Measurements from ENCODE around the gene TBCCD1. TPM values are rescaled to one million over a fixed set of nuclear protein-coding genes. Genes with fewer than 3 reads are reported as not detected.

Gene TBCCD1
- total and polyA plus RNA-seq, 2 donors (not counting 3 experiments of a cell fraction or from before 2014, with no cell fraction given) = 16.5 to 16.6 TPM

- TF ChIP-seq MAX (IDR thresholded peaks at IDR 0.05; ENCODE audit: insufficient read depth, insufficient read length) (no peak), JUN (IDR thresholded peaks at IDR 0.05; ENCODE audit: borderline replicate concordance, insufficient read depth, insufficient read length, low read depth) (no peak), FOS (IDR thresholded peaks at IDR 0.05; ENCODE audit: borderline replicate concordance, insufficient read depth, low read length) (no peak), CTCF (IDR thresholded peaks at IDR 0.05; ENCODE audit: extremely low read depth in 1 of 2, insufficient read depth in 1 of 2, low read depth in 1 of 2, low read length in 2 of 2) (no peak), MYC (IDR thresholded peaks at IDR 0.05; ENCODE audit: low read depth, low read length) (no peak), POLR2A (IDR thresholded peaks at IDR 0.05; ENCODE audit: low read depth, low read length) (no peak), POLR2AphosphoS5 (IDR thresholded peaks at IDR 0.05; ENCODE audit: insufficient read depth, low read depth, low read length) (no peak), GATA2 (IDR thresholded peaks at IDR 0.05; ENCODE audit: insufficient read depth, insufficient read length, low read depth, low read length) (no peak), EZH2 (IDR thresholded peaks at IDR 0.05; ENCODE audit: borderline replicate concordance, low read depth, low read length, severe bottlenecking) (no peak)
- FAIRE-seq (no peak), DNase-seq (ENCODE audit: low read depth, low spot score) (no peak)
- Histone ChIP-seq H3K9me1 (replicated peaks; ENCODE audit: control insufficient read depth, extremely low read depth, insufficient read depth, low read length) (no peaks in the 10 kb centered on the region), H3K9me3 (replicated peaks; ENCODE audit: control insufficient read depth, insufficient read depth, low read length) (no peaks in the 10 kb centered on the region), H3K79me2 (ENCODE audit: control insufficient read depth, insufficient read depth, low read length) (no peaks in the 10 kb centered on the region), H3K4me1 (ENCODE audit: control insufficient read depth, extremely low read depth, insufficient read depth, low read length) (no peaks in the 10 kb centered on the region), H3K27ac (ENCODE audit: insufficient read depth, low read depth, low read length) (no peak overlapping the region), H3K4me3 (replicated peaks in 1 of 3; ENCODE audit: insufficient read depth in 1 of 3, low read depth in 1 of 3, low read length in 3 of 3) (no peak overlapping the region), H3K36me3 (ENCODE audit: control insufficient read depth in 2 of 2, extremely low read depth in 1 of 2, insufficient read depth in 2 of 2, low read length in 2 of 2) (no peaks in the 10 kb centered on the region), H3K4me2 (ENCODE audit: insufficient read depth, low read length) (no peak overlapping the region), H3K9ac (replicated peaks; ENCODE audit: extremely low read depth, insufficient read depth, low read length) (no peak overlapping the region), H4K20me1 (replicated peaks; ENCODE audit: control insufficient read depth, extremely low read depth, insufficient read depth, low read length) (no peaks in the 10 kb centered on the region), H3K27me3 (ENCODE audit: control insufficient read depth in 2 of 2, insufficient read depth in 2 of 2, low read length in 2 of 2) (peaks cover 0 to 4% of the 10 kb centered on the region in 2 experiments), H2AFZ (ENCODE audit: low read depth, low read length) (no peak overlapping the region)
- intact Hi-C loops (cut with micrococcal nuclease) = no loop called here
- BruUV-seq (replicated peaks) = no TSS peak
- dilution Hi-C loops (cut with MboI; ENCODE audit: extremely low pct_ligation_motif_present, low sequenced_read_pairs) = no loop called here
- ChIA-PET POLR2A (no interaction called here), CTCF (interaction anchor here (0.9 to 2.4 kb wide), 6 partner anchors 11 to 59 kb away, joined by 3 to 11 read pairs (median 4); partner anchors contain the start of gene AHSG)
Observed at GRCh38 chr3:186599785-186600166, 32.6 kb upstream of the TBCCD1 start.
